ENCODE results near the gene APP.

DNA sequence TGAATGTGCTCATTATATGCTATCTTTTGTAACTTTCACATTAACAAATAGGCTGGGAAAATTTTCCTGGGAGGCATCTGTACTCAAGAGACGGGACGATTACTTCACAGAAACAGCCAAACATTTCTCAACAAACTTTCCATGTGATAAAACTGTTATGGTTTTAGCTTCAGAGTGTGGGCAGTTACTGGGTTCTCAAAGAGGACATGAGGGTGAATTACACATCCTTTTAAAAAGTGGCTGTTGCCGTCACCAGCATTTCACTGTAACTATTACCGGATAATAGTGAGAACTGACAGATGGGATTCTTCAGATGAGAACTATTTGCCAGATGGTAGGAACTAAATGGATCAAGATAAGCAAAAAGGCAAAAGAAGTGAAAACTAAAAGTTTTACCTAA lies 109.1 kb downstream of the APP start:
- TF ChIP-seq, protein P1, sequence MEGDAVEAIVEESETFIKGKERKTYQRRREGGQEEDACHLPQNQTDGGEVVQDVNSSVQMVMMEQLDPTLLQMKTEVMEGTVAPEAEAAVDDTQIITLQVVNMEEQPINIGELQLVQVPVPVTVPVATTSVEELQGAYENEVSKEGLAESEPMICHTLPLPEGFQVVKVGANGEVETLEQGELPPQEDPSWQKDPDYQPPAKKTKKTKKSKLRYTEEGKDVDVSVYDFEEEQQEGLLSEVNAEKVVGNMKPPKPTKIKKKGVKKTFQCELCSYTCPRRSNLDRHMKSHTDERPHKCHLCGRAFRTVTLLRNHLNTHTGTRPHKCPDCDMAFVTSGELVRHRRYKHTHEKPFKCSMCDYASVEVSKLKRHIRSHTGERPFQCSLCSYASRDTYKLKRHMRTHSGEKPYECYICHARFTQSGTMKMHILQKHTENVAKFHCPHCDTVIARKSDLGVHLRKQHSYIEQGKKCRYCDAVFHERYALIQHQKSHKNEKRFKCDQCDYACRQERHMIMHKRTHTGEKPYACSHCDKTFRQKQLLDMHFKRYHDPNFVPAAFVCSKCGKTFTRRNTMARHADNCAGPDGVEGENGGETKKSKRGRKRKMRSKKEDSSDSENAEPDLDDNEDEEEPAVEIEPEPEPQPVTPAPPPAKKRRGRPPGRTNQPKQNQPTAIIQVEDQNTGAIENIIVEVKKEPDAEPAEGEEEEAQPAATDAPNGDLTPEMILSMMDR (conservative IDR thresholded peaks at IDR 0.05; ENCODE audit: low read depth, low read length), result no peak
- TF ChIP-seq EZH2 (IDR thresholded peaks at IDR 0.05; ENCODE audit: borderline replicate concordance, low read depth, low read length, poor library complexity, severe bottlenecking), result no peak

All from A673 (cell line).